Ishikawa (cell line): ENCODE results near the gene PCBP3.

Source experiments
- CEBPB ChIP-seq: IDR thresholded peaks from 2 replicates; pipeline ENCODE4 v1.6.1; 2012
- EP300 ChIP-seq: IDR thresholded peaks from 2 replicates; pipeline ENCODE4 v1.6.1; 2012; ENCODE audit warnings: borderline replicate concordance
- FOXM1 ChIP-seq: IDR thresholded peaks from 2 replicates; pipeline ENCODE4 v1.6.1; 2012; ENCODE audit warnings: low read depth, borderline replicate concordance
- RAD21 ChIP-seq: IDR thresholded peaks from 2 replicates; pipeline ENCODE4 v1.6.1; 2012; ENCODE audit warnings: low read depth
- TAF1 ChIP-seq: IDR thresholded peaks from 2 replicates; pipeline ENCODE4 v1.6.1; 2012; ENCODE audit warnings: low read depth, mild to moderate bottlenecking
- TEAD4 ChIP-seq: IDR thresholded peaks from 2 replicates; pipeline ENCODE4 v1.6.1; 2012
- USF1 ChIP-seq: IDR thresholded peaks from 2 replicates; pipeline ENCODE4 v1.6.1; 2012

DNA sequence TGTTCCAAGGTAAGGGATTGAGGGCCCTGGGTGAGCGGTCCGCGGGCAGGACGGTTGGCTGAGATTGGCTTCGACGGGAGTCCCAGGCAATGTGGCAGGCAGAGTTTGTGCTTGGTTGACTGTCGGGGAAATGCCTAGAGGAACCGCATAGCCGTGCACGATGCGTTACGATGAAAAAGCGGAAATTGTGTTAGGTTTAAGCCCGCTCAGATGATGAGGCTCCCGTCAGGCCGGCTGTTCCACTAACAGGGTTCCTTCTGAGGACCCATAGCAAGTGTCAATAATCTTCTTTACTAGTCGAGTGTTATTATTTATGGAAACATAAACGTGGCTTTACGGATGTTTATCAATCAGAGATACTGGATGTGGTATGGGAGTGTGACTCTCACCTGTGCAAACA lies 220.2 kb downstream of the PCBP3 start:
- TF ChIP-seq FOXM1 = no peak
- TF ChIP-seq CEBPB = no peak
- TF ChIP-seq EP300 = no peak
- TF ChIP-seq USF1 = no peak
- TF ChIP-seq TAF1 = no peak
- TF ChIP-seq RAD21 = no peak
- TF ChIP-seq TEAD4 = no peak
